Nephron progenitor cell (in vitro differentiated cells): Measurements from ENCODE around the gene LRFN5.

Experiments used
- DNase-seq: peaks from one replicate; pipeline ENCODE4 v3.0.0; 2021
- H3K27ac Mint-ChIP-seq: 2 replicates; pipeline ENCODE4 v1.8.0; 2021; ENCODE audit warnings: mild to moderate bottlenecking, moderate library complexity, mixed read lengths
- H3K27me3 Mint-ChIP-seq: 2 replicates; pipeline ENCODE4 v1.8.0; 2021; ENCODE audit warnings: mild to moderate bottlenecking, low read depth, mixed read lengths; ENCODE audit not compliant: poor library complexity
- H3K36me3 Mint-ChIP-seq: 2 replicates; pipeline ENCODE4 v1.8.0; 2021; ENCODE audit warnings: low read depth, mixed read lengths
- H3K4me1 Mint-ChIP-seq: 2 replicates; pipeline ENCODE4 v1.8.0; 2021; ENCODE audit warnings: mixed read lengths
- H3K4me3 Mint-ChIP-seq: 2 replicates; pipeline ENCODE4 v1.8.0; 2021; ENCODE audit warnings: mild to moderate bottlenecking, moderate library complexity, mixed read lengths
- H3K9me3 Mint-ChIP-seq: 2 replicates; pipeline ENCODE4 v1.8.0; 2021; ENCODE audit warnings: mild to moderate bottlenecking, moderate library complexity, mixed read lengths
- TF ChIP-seq, protein P1 (sequence below): fragments of 200-600 bp; sonication (generic); IDR thresholded peaks from 2 replicates; pipeline ENCODE4 v1.5.0; 2021; ENCODE audit warnings: antibody characterized with exemption

LRFN5 gene

GRCh38 chr14:41810362-41810761 lies 203.7 kb downstream of the LRFN5 start:
- H3K36me3 Mint-ChIP-seq: no peaks in the 10 kb centered on the region
- DNase-seq: no peak
- H3K9me3 Mint-ChIP-seq: no peaks in the 10 kb centered on the region
- TF ChIP-seq, protein P1, sequence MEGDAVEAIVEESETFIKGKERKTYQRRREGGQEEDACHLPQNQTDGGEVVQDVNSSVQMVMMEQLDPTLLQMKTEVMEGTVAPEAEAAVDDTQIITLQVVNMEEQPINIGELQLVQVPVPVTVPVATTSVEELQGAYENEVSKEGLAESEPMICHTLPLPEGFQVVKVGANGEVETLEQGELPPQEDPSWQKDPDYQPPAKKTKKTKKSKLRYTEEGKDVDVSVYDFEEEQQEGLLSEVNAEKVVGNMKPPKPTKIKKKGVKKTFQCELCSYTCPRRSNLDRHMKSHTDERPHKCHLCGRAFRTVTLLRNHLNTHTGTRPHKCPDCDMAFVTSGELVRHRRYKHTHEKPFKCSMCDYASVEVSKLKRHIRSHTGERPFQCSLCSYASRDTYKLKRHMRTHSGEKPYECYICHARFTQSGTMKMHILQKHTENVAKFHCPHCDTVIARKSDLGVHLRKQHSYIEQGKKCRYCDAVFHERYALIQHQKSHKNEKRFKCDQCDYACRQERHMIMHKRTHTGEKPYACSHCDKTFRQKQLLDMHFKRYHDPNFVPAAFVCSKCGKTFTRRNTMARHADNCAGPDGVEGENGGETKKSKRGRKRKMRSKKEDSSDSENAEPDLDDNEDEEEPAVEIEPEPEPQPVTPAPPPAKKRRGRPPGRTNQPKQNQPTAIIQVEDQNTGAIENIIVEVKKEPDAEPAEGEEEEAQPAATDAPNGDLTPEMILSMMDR: no peak
- no peak overlapping the region for H3K4me3 Mint-ChIP-seq
- no peak overlapping the region for H3K27ac Mint-ChIP-seq
- H3K4me1 Mint-ChIP-seq: no peaks in the 10 kb centered on the region
- no peaks in the 10 kb centered on the region for H3K27me3 Mint-ChIP-seq

- H3K27ac Mint-ChIP-seq: no peak overlapping the region
- no peak for DNase-seq
- no peaks in the 10 kb centered on the region for H3K9me3 Mint-ChIP-seq
- no peaks in the 10 kb centered on the region for H3K27me3 Mint-ChIP-seq
- H3K4me1 Mint-ChIP-seq: no peaks in the 10 kb centered on the region
- TF ChIP-seq, protein P1: no peak
- no peaks in the 10 kb centered on the region for H3K36me3 Mint-ChIP-seq
- no peak overlapping the region for H3K4me3 Mint-ChIP-seq
Measured at GRCh38 chr14:41817626-41818025, 210.9 kb downstream of the LRFN5 start.

- Mint-ChIP-seq H3K4me3 (no peak overlapping the region), H3K4me1 (no peaks in the 10 kb centered on the region), H3K9me3 (peaks cover 6% of the 10 kb centered on the region), H3K36me3 (no peaks in the 10 kb centered on the region), H3K27me3 (no peaks in the 10 kb centered on the region), H3K27ac (no peak overlapping the region)
- DNase-seq: no peak
- TF ChIP-seq, protein P1: no peak
Measured at GRCh38 chr14:41824441-41824840, 217.8 kb downstream of the LRFN5 start.

- Mint-ChIP-seq H3K4me1 (no peaks in the 10 kb centered on the region), H3K4me3 (no peak overlapping the region), H3K27ac (no peak overlapping the region), H3K27me3 (no peaks in the 10 kb centered on the region), H3K36me3 (no peaks in the 10 kb centered on the region), H3K9me3 (peaks cover 6% of the 10 kb centered on the region)
- TF ChIP-seq, protein P1: no peak
- DNase-seq: no peak
Measured at GRCh38 chr14:41825622-41826021, 218.9 kb downstream of the LRFN5 start.

- H3K27ac Mint-ChIP-seq: no peak overlapping the region
- DNase-seq: no peak
- H3K4me3 Mint-ChIP-seq: no peak overlapping the region
- peaks cover 5% of the 10 kb centered on the region for H3K4me1 Mint-ChIP-seq
- H3K27me3 Mint-ChIP-seq: no peaks in the 10 kb centered on the region
- no peaks in the 10 kb centered on the region for H3K9me3 Mint-ChIP-seq
- no peaks in the 10 kb centered on the region for H3K36me3 Mint-ChIP-seq
- TF ChIP-seq, protein P1: no peak
Measured at GRCh38 chr14:41830714-41831406, 224.2 kb downstream of the LRFN5 start.

DNA sequence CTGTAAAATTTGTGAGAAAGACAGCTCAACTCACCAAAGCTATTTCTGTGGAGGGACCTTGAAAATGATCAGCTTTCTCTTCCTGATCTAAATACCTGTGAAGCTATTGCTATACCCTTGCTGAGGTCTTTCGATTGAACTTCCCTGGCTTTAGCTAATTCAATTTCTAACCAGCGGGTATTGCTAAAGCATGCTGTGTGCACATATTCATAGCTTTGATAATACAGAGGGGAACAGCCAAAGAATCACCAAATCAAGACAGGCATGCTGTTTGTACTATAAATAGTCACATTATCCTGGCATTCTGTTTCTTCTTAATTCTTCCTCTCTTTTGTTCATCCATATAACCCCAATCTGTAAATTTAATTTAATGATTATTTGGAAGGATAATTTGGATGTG lies 233.0 kb downstream of the LRFN5 start:
- H3K4me1 Mint-ChIP-seq: peaks cover 4% of the 10 kb centered on the region
- H3K9me3 Mint-ChIP-seq: no peaks in the 10 kb centered on the region
- no peak for DNase-seq
- H3K27me3 Mint-ChIP-seq: no peaks in the 10 kb centered on the region
- H3K36me3 Mint-ChIP-seq: no peaks in the 10 kb centered on the region
- TF ChIP-seq, protein P1: no peak
- H3K27ac Mint-ChIP-seq: no peak overlapping the region
- no peak overlapping the region for H3K4me3 Mint-ChIP-seq
